ENCODE measurements around the gene EPN1. TPM values are rescaled to one million over a fixed set of nuclear protein-coding genes. Genes with fewer than 3 reads are reported as not detected.
"Not testable (repeated sequence)": the region's sequence is repeated elsewhere in the genome, so short reads cannot be mapped to it uniquely, and the experiment has no call there.

EPN1 gene
- total RNA-seq, 1 donor from 2014 or later, result 145 TPM

GRCh38 chr19:55758797-55759196, 83.8 kb downstream of the EPN1 start, which contains the start of gene RFPL4A:
Gene RFPL4A (plus strand): TSS chr19:55759097. CDS start chr19:55761801, 2,704 bp downstream.
- not testable (repeated sequence) for H3K9ac ChIP-seq (ENCODE audit: low read length); H3K4me1 Mint-ChIP-seq (ENCODE audit: low read depth, unreplicated experiment); H3K4me3 ChIP-seq (ENCODE audit: insufficient read depth, low read depth, low read length); H3K4me2 ChIP-seq (ENCODE audit: low read length); DNase-seq (ENCODE audit: low read depth); H3K4me3 Mint-ChIP-seq (ENCODE audit: unreplicated experiment); H4K20me1 ChIP-seq (ENCODE audit: insufficient read depth, low read length); H3K27me3 Mint-ChIP-seq (ENCODE audit: low read depth, unreplicated experiment); H3K79me2 ChIP-seq (ENCODE audit: insufficient read depth, low read length); H3K4me1 ChIP-seq (ENCODE audit: insufficient read depth, low read length); H3K27me3 ChIP-seq (ENCODE audit: insufficient read depth, low read length); H3K36me3 ChIP-seq (ENCODE audit: insufficient read depth, low read length); H3K27ac Mint-ChIP-seq (ENCODE audit: unreplicated experiment); FAIRE-seq; H2AFZ ChIP-seq (ENCODE audit: low read depth, low read length); H3K27ac ChIP-seq (ENCODE audit: low read depth, low read length); H3K9me3 ChIP-seq (ENCODE audit: insufficient read depth, low read depth, low read length); H3K36me3 Mint-ChIP-seq (ENCODE audit: low read depth, unreplicated experiment)
- H3K9me3 Mint-ChIP-seq (ENCODE audit: unreplicated experiment), result peaks cover 23% of the 10 kb centered on the region

Other genes starting within 250 kb of the EPN1 start
- 0.09 TPM in 1 of 2 replicates, not detected in the other for gene SHISA7, start 231.9 kb upstream of the EPN1 start, total RNA-seq
- 58.8 and 61.6 TPM in 2 replicates for gene ISOC2, start 213.6 kb upstream of the EPN1 start, total RNA-seq
- gene C19orf85, start 210.5 kb upstream of the EPN1 start, total RNA-seq, result not detected in 2 replicates
- 9.9 and 11.9 TPM in 2 replicates for gene ZNF628, start 198.6 kb upstream of the EPN1 start, total RNA-seq
- gene NAT14, start 190.0 kb upstream of the EPN1 start, total RNA-seq, result 68.7 and 71.2 TPM in 2 replicates
- 46.8 and 66.1 TPM in 2 replicates for gene SSC5D, start 186.8 kb upstream of the EPN1 start, total RNA-seq
- gene SBK2, start 138.1 kb upstream of the EPN1 start, total RNA-seq, result 2.5 and 4.2 TPM in 2 replicates
- 0.34 and 0.91 TPM in 2 replicates for gene SBK3, start 129.7 kb upstream of the EPN1 start, total RNA-seq
- 50.2 and 58.0 TPM in 2 replicates for gene ZNF579, start 94.4 kb upstream of the EPN1 start, total RNA-seq
- 14.2 and 14.5 TPM in 2 replicates for gene FIZ1, start 75.7 kb upstream of the EPN1 start, total RNA-seq
- gene ZNF524, start 74.9 kb upstream of the EPN1 start, total RNA-seq, result 6.0 and 6.3 TPM in 2 replicates
- 15.0 and 15.3 TPM in 2 replicates for gene ZNF865, start 69.6 kb upstream of the EPN1 start, total RNA-seq
- gene ZNF784, start 50.7 kb upstream of the EPN1 start, total RNA-seq, result 5.0 and 5.3 TPM in 2 replicates
- 35.8 and 36.6 TPM in 2 replicates for gene ZNF580, start 34.2 kb upstream of the EPN1 start, total RNA-seq
- 28.4 and 30.0 TPM in 2 replicates for gene ZNF581, start 31.6 kb upstream of the EPN1 start, total RNA-seq
- gene CCDC106, start 27.0 kb upstream of the EPN1 start, total RNA-seq, result 12.2 and 12.8 TPM in 2 replicates
- 183 and 194 TPM in 2 replicates for gene U2AF2, start 20.2 kb upstream of the EPN1 start, total RNA-seq
- gene NLRP9, start 63.2 kb downstream of the EPN1 start, total RNA-seq, result not detected in 2 replicates
- 0.43 TPM in 1 of 2 replicates, not detected in the other for gene RFPL4A, start 83.9 kb downstream of the EPN1 start, total RNA-seq
- not detected in 2 replicates for gene RFPL4AL1, start 93.9 kb downstream of the EPN1 start, total RNA-seq
- gene NLRP11, start 156.8 kb downstream of the EPN1 start, total RNA-seq, result not detected in 2 replicates
- gene NLRP4, start 161.3 kb downstream of the EPN1 start, total RNA-seq, result not detected in 2 replicates

Measured in astrocyte (in vitro differentiated cells and primary cell).